ENCODE measurements around the gene TRIM9. TPM values are rescaled to one million over a fixed set of nuclear protein-coding genes. Genes with fewer than 3 reads are reported as not detected.

The TRIM9 gene
- total RNA-seq, 1 donor from 2014 or later, result 1.7 TPM

DNA sequence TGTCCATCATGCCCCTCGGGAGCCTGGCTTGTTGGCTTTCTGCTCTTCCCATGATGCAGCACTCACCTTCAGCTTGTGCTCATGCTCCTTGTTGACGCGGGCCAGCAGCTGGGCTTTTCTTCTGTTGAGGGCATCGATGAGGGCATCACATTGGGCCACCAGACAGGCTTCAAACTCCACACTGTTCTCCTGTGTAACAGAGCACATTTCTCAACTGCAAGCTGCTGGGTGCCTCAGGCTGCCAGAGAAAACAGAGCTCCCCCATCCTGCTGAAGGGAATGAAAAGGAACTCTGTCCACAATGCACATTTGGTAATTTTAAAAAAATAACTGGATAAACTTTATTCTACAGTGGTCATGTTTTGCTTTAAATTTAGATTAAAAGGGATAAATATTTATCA is 72.1 kb downstream of the TRIM9 start:
- H3K4me1 Mint-ChIP-seq (ENCODE audit: low read depth), result peaks cover 6% of the 10 kb centered on the region
- H3K27me3 Mint-ChIP-seq, result no peaks in the 10 kb centered on the region
- H3K27ac Mint-ChIP-seq, result no peak overlapping the region
- no peaks in the 10 kb centered on the region for H3K36me3 Mint-ChIP-seq (ENCODE audit: insufficient read depth)
- DNase-seq (ENCODE audit: low spot score, unreplicated experiment), result no peak
- H3K4me3 Mint-ChIP-seq (ENCODE audit: low read depth), result no peak overlapping the region
- TF ChIP-seq, protein P1, sequence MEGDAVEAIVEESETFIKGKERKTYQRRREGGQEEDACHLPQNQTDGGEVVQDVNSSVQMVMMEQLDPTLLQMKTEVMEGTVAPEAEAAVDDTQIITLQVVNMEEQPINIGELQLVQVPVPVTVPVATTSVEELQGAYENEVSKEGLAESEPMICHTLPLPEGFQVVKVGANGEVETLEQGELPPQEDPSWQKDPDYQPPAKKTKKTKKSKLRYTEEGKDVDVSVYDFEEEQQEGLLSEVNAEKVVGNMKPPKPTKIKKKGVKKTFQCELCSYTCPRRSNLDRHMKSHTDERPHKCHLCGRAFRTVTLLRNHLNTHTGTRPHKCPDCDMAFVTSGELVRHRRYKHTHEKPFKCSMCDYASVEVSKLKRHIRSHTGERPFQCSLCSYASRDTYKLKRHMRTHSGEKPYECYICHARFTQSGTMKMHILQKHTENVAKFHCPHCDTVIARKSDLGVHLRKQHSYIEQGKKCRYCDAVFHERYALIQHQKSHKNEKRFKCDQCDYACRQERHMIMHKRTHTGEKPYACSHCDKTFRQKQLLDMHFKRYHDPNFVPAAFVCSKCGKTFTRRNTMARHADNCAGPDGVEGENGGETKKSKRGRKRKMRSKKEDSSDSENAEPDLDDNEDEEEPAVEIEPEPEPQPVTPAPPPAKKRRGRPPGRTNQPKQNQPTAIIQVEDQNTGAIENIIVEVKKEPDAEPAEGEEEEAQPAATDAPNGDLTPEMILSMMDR (IDR thresholded peaks at IDR 0.05; ENCODE audit: unreplicated experiment), result no peak
- H3K9me3 Mint-ChIP-seq (ENCODE audit: low read depth), result no peaks in the 10 kb centered on the region

DNA sequence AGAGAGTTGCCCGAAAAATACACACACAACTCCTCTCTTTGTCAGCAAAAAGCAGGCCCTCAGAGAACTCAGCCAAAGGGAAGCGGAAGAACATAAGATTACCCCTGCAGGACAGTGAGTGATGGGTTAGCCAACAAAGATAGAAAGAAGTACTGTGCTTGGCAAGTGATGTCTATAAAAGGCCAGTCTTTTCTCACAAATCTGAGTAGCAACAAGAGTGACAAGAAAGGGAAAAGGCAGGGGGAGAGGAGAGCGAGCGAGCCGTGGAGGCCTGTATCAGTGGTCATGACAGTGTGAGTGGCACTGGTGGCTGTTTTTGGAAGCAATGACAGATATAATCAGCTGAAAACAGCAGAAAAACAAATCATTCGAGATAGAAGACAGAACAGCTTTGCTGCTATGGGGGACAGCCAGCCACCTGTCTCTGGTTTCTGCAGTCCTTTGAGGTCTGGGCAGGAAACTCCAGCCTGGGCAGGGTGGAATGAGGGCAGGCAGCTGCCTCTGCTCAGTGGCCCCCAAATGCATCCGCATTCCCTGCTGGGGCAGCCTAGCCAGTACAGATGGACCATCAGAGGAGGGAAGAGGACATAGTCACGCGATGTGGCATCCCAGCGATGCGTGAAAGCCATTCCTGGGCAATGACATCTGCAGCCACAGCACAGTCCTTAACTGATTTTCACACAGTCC is 74.7 kb downstream of the TRIM9 start:
- no peak overlapping the region for H3K4me3 Mint-ChIP-seq (ENCODE audit: low read depth)
- TF ChIP-seq, protein P1 (IDR thresholded peaks at IDR 0.05; ENCODE audit: unreplicated experiment), result no peak
- H3K27me3 Mint-ChIP-seq, result no peaks in the 10 kb centered on the region
- no peak overlapping the region for H3K27ac Mint-ChIP-seq
- H3K4me1 Mint-ChIP-seq (ENCODE audit: low read depth), result peaks cover 5% of the 10 kb centered on the region
- no peaks in the 10 kb centered on the region for H3K9me3 Mint-ChIP-seq (ENCODE audit: low read depth)
- DNase-seq (ENCODE audit: low spot score, unreplicated experiment), result no peak
- no peaks in the 10 kb centered on the region for H3K36me3 Mint-ChIP-seq (ENCODE audit: insufficient read depth)

DNA sequence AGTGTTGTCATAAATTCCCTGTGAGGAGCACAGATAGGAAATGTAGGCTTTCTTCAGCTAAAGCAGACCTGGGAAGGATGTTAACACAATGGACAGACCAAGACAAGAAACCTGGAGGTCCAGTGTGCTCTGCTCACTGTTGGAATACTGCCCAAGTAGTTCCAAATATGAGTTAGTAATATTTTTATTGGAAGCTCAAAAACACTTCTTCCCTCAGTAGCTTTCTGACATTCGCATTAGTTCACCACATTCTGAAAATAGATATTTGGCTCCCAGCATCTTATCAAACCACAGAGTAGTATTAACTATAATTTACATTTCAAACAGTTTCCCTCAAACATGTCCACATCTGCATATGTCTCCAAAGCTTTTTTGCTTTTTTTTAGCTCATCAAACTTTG is 75.8 kb downstream of the TRIM9 start:
- H3K36me3 Mint-ChIP-seq (ENCODE audit: insufficient read depth), result no peaks in the 10 kb centered on the region
- no peaks in the 10 kb centered on the region for H3K27me3 Mint-ChIP-seq
- DNase-seq (ENCODE audit: low spot score, unreplicated experiment), result no peak
- TF ChIP-seq, protein P1 (IDR thresholded peaks at IDR 0.05; ENCODE audit: unreplicated experiment), result no peak
- no peaks in the 10 kb centered on the region for H3K9me3 Mint-ChIP-seq (ENCODE audit: low read depth)
- H3K4me1 Mint-ChIP-seq (ENCODE audit: low read depth), result peaks cover 4% of the 10 kb centered on the region
- H3K27ac Mint-ChIP-seq, result no peak overlapping the region
- H3K4me3 Mint-ChIP-seq (ENCODE audit: low read depth), result no peak overlapping the region

DNA sequence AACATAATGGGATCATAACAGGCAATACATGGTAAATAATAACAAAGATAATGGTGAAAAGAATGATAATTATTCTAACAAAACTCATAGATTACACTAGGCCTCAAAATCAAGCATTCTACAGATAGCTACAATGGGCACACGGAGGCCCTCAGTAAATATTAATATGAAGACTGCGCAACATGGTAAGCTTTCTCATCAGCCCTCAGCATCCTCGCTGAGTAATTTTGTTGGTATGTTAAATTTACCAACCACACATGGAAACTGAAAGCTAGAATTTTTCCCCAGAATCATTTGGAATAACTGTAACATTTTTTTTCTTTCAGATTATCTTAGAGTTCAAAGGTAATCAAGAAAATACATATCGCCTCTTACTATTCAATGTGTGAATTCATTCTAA is 76.4 kb downstream of the TRIM9 start:
- Mint-ChIP-seq H3K9me3 (ENCODE audit: low read depth) (no peaks in the 10 kb centered on the region), H3K27ac (no peak overlapping the region), H3K36me3 (ENCODE audit: insufficient read depth) (no peaks in the 10 kb centered on the region), H3K4me3 (ENCODE audit: low read depth) (no peak overlapping the region), H3K4me1 (ENCODE audit: low read depth) (peaks cover 2% of the 10 kb centered on the region), H3K27me3 (no peaks in the 10 kb centered on the region)
- TF ChIP-seq, protein P1 (IDR thresholded peaks at IDR 0.05; ENCODE audit: unreplicated experiment), result no peak
- DNase-seq (ENCODE audit: low spot score, unreplicated experiment), result no peak

DNA sequence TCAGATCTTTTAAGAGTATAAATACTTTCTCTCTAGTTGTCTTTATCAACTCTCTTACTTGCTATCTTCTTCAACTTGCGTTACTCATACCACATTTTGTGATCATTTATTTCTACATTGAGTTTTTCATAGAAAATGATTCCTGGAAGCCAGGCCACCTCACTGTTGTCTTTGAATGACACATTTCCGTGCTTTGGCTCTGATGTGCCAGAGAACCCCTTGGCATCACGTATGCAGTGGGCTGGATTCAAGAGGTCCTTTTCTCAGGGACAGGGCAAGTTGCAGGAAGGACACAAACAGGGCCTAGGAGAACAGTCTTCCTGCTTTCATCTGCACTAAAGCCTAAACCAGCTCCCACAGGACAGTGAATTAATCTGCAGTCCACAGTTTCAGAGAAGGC is 80.3 kb downstream of the TRIM9 start:
- Mint-ChIP-seq H3K27ac (no peak overlapping the region), H3K27me3 (peaks cover 2% of the 10 kb centered on the region), H3K36me3 (ENCODE audit: insufficient read depth) (no peaks in the 10 kb centered on the region), H3K9me3 (ENCODE audit: low read depth) (no peaks in the 10 kb centered on the region), H3K4me3 (ENCODE audit: low read depth) (no peak overlapping the region), H3K4me1 (ENCODE audit: low read depth) (no peaks in the 10 kb centered on the region)
- no peak for DNase-seq (ENCODE audit: low spot score, unreplicated experiment)
- TF ChIP-seq, protein P1 (IDR thresholded peaks at IDR 0.05; ENCODE audit: unreplicated experiment), result no peak

Measured in progenitor cell of endocrine pancreas (in vitro differentiated cells).